GM19468 (cell line): Measurements from ENCODE around the gene NIT1.

ENCODE experiments used
- ATAC-seq: cut with Tn5 transposase; IDR thresholded peaks from one replicate; pipeline ENCODE4 v1.9.1; 2021; ENCODE audit warnings: mild to moderate bottlenecking, moderate library complexity, moderate number of reproducible peaks; ENCODE audit not compliant: unreplicated experiment; ENCODE audit errors: extremely low read depth

NIT1 gene

DNA sequence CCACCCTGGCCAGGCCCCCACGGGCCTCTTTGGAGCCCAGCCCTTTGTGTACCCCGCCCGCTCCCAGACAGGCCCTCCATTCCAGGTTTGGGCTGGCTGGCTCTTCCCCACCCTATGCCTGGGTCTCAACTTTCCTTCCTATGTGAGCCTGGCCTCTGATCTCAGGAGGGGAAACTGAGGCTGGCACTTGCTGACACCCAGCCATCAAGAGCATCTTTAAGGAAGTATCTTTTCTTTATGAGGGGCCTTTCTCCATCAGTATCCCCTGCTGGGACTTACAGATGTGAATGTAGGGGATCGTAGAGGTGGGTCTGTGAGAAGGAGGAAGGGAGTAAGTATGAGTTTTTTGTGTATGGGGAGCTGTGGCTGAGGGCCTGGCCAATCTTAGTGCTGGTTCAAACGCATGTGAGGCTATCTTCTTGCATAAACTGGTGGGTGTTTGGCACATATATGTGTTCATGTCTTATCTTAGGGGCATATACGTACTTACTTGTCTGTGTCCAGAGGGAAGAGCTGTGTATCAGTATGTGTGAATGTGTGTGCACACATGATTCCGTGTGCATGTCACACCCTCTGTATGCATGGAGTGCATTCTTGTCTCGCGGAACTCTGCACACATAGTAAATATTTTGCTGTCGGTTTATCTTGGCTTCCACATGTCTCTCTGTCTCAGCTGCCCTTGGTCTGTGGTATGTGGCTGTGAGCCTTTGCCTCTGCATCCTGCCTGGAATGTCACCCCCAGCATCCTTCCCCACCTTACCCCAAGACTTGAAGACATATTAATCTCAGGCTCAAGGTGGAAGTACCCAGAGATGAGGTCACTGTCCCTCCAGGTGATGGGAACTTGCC is 33.9 kb upstream of the NIT1 start:
- no peak for ATAC-seq

DNA sequence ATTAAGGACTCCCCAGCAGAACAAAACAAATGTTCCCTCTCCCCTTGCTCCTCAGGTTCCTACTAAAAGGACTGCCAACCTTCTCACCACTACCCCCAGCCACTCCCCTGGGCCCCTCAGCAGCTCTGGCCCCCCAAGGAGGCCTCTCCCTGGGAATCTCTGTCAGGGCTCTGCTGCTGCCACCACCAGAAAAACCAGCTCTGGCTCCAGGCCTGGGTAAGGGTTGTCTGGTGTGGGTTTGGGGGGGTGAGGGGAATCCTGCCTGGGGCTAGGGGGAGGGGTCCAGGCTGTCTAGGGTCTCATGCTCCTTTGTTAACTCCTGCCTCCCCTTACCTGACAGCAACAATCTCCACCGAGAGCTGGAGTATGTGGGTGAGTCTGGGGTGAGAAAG is 33.3 kb upstream of the NIT1 start:
- no peak for ATAC-seq

- ATAC-seq = no peak
These were observed 32.7 kb upstream of the NIT1 start for GRCh38 chr1:161085165-161085564.

GRCh38 chr1:161086457-161086856 is 31.4 kb upstream of the NIT1 start:
- ATAC-seq = no peak

GRCh38 chr1:161088587-161089110 is 29.3 kb upstream of the NIT1 start:
- ATAC-seq = no peak

DNA sequence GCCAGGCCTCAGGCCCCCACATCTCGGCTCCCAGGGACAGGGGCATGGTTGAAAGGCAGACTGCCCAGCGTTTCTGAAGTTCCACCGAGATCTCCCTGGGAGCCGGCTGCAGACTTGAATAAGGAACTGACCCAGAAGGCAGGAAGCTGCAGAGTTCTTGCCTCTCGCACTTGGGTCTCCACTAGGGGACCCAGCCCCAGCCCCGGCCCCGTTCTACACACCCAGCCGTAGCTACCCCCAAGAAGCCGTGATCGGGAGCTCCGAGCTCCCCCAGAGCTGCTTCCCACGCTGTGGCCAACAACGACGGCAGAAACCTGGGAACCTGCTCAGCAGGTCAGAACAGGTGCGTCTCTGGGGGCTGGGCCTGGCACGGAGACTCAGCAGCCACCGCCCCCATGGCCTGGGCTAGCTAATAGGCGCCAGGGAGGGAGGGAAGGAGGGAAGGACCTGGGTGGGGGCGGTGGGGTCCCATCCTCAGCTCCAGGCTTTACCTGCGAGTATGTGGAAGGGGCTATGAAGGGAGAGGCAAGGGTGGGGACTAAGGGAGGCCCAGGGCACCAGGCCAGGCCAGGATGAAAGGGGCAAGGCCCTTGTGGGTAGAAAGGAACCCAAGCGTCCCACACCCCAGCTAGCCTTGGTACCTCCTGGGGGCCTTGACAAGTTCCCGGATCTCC is 28.5 kb upstream of the NIT1 start, which contains the start of gene NECTIN4:
NECTIN4 (minus strand) TSS at position 308 of the 674 bp plus-strand sequence; CDS start at position 46, 262 bp downstream.
- ATAC-seq = no peak

DNA sequence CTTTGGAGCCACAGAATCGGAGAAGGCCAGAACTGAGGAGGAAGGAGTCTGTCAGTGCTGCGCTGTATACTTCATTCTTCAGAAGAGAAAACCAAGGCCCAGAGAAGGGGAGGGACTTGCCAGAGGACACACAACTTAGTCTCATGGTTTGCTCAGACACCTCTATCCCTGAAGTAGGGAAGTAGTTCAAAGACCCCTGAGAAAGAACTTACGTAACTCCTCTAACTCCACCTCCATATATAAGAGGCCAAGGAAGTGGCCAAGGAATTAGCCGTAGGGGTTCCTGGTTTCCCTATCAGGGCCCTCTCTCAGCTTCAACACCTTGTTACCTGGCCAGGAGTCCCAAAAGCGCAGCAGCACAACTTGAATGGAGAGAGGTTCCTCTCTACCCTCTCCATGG is 28.0 kb upstream of the NIT1 start:
- ATAC-seq = no peak

- ATAC-seq = no peak
These were observed 27.3 kb upstream of the NIT1 start for GRCh38 chr1:161090617-161091016.

DNA sequence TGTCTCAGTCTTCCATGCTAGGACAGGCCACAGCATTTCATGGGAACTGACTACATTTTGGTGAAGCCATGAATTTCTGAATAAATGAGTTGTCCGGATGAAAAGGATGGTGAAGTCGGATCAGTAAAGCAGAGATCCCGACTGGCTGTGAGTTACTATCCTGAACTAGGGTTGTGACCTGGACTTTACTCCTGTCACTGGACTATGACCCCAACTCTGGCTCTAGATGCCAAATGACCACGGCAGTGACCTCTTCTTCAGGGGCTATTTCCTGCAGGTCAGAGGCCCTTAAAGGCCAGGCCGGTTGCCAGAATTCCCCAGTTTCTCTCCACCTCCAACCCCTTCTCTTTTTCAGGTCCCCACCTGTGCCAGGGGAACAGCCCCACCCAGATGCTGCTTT is 26.8 kb upstream of the NIT1 start:
- ATAC-seq = no peak

DNA sequence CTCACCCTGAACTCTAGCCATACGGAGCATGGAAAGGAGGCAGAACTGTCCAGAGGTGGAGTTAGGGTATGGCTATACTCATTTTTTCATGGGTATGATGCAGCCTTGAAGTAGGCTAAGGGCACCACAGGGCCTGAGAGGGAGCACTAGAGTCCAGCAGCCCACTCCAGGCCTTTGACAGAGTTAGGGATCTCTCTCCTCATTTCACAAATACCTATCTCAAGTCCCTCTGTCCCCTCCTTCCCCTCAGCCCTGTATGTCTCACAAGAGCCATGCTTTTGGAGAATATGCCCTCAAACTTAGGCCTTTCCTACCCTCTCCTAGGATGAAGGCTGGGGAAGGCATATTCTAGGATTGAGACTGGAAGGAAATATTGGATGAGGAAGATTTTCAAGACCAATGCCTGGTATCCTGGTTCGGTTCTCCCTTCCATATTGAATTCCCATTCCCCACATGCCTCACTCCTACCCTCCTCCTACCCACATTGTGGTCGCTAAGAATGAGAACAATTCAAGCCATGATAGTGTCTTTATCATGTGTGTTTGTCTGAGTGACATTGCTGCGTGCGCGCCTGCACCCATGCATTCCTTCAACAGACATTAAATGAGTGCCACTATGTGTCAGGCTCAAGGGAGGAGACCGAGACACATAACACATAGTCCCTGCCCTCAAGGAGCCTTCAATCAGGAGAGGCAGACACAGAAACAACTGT is 26.0 kb upstream of the NIT1 start:
- no peak for ATAC-seq

DNA sequence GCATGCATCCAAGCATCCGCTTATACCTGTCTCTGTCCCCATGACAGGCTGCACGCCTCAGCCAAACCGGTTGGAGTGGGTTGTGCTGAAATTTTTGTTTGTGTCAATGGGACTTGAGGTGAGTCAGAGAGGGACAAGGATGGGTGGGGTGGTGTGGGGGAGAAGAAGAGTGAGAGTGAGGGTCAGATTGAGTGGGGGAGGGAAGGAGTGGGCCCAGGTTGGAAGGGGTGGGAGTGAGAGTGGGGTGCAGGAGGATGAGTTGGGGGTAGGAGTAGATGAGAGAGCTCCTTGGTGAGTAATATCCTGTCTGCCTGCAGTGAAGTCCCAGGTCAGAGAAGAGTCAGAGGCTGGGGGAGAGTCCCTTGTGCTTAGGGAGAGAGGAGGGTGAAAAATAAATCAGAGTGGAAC is 25.3 kb upstream of the NIT1 start:
- ATAC-seq = no peak

DNA sequence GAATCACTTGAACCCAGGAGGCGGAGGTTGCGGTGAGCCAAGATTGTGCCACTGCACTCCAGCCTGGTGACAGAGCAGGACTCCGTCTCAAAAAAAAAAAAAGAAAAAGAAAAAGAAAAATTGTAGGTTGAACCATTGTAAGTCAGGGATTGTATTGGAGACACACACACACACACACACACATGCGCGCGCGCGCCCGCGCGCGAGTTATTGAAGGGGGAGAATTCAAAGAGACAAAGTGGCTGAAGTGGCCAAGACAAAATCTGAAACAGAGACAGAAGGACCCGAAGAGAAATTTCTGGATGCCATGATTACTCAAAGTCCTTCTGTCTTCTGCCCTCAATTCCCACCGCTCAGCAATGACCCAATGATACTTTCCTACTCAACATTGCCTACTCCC is 23.4 kb upstream of the NIT1 start:
- ATAC-seq = no peak

- ATAC-seq = no peak
These were observed 22.7 kb upstream of the NIT1 start for GRCh38 chr1:161095230-161095629.

DNA sequence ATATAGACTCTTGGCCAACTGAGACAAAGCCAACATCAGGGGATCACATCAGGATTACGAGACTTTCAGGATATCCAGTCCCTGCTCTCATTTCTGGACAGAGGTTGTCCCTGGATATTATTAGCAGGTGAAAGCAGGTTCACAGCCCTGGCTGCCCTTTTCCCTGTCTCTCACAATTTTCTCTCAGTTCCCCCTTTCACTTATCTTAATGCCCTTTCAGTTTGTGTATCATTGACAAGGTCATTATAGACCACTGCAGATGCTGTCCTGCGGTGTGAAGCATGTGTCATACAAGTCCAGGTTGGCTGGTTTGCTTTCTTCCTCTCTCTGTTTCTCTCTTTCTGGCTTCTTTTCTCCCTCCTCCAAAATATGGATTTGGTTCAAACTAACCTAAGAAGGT is 21.9 kb upstream of the NIT1 start:
- ATAC-seq = no peak

- no peak for ATAC-seq
These were observed 21.4 kb upstream of the NIT1 start for GRCh38 chr1:161096530-161096929.

DNA sequence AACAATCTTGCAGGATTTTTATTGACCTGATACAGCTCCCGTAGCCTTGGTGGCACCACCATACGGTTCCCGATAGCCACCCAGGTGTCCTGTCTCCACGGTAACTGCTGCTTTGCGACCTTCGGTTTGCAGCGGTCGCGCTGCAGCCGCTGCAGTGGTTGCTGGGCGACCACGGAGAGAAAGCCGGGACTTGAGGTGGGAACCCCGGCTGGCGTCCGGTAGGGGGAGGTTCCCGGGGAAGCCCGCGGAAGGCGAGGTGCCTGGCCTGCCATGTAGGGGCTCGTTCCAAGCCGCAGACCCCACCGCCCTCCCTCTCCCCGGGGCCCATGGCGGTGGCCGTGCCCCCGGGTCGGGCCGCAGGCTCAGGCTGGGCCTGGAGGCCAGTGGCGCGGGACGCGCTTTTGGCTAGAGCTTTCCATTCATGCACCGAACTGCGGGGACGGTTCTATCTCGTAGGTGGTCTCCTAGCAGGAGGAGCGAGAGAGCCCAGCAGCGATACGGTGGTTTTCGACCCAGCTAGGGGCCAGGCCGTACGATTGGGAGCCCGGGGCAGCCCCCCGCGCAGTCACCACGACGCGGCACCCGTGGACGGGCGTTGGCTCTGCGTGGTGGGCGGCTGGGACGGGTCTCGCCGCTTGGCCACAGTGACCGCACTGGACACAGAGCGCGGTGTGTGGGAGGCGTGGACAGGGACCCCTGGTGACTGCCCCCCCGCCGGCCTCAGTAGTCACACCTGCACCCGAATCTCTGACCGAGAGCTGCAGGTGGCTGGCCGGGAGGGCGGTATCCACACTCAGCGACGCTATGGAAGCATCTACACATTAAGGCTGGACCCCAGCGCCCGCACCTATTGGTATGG is 19.5 kb upstream of the NIT1 start, which contains the start of gene KLHDC9:
KLHDC9 (plus strand) TSS at position 152 of the 859 bp plus-strand sequence; CDS start at position 327, 175 bp downstream.
- ATAC-seq = peak; percentile 63

DNA sequence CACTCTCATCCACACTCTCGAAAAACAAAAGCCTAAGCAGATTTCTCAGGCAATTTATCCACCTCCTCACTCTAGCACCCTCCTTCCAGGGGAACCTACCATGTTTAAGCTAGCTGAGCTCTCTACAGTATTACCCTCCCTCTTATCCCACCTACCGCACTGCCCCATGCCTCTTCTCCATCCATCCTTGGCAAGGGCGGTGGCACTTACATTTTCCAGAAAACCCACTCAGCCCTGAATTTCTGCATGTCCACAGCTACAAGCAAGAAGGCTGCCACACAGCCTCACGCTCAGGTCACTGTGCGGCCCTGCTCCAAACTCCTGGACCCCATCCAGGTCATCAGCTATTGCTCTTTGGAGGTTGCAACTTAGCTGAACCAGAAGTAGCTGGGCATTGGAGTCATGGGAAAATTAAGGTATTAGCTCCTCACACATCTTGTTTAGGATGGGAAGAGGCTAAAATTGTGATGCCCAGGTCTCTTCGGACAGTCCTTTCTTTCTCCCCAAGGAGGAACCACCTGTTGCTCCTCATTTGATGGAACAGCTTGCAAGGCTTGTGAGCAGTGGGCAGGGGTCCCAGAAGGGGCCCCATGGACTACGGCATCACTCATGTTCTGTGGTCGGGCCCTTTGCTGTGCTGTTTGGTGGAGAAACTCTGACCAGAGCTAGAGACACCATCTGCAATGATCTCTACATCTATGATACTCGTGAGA is 18.7 kb upstream of the NIT1 start:
- ATAC-seq = no peak

DNA sequence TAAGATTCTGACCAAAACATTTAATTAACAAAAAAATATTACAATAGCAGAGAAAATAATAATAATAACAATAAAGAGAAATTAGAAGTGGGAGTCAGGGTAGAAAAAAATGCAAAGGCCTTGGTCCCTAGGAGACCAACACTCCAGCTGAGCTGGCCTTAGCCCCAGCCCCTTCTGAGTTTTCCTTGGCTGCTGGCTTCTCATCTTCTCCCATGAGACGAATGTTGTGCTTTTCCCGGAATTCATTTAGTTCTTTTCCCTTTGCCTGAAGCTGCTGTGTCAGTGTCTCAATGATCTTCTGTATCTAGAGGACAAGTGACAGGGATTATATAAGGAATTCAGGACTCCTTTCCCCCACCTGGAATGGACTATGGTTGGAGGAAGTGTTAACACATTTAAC is 17.3 kb upstream of the NIT1 start:
- ATAC-seq = no peak

GRCh38 chr1:161106431-161106830 is 11.5 kb upstream of the NIT1 start:
- ATAC-seq = no peak
